Activated naive CD8-positive, alpha-beta T cell treated with anti-CD3 and anti-CD28 coated beads, Interleukin-2, amount 50 U/mL, for 24 hours (primary cell): ENCODE measurements around the gene RNF220.
A peak's percentile ranks its signal among the peaks of the same experiment; 100 is the strongest.
"Not testable (repeated sequence)": the region's sequence is repeated elsewhere in the genome, so short reads cannot be mapped to it uniquely, and the experiment has no call there.

Experiments used
- ATAC-seq: fragments of 150-1000 bp; cut with Tn5 transposase; one replicate; pipeline ENCODE4 v1.10.0; 2021
- DNase-seq: peaks from one replicate; pipeline ENCODE4 v3.0.0; 2021
- H3K27ac Mint-ChIP-seq: one replicate; pipeline ENCODE4 v1.8.0; 2021; ENCODE audit warnings: mild to moderate bottlenecking, mixed read lengths
- H3K27me3 Mint-ChIP-seq: one replicate; pipeline ENCODE4 v1.8.0; 2021; ENCODE audit warnings: mixed read lengths
- H3K36me3 Mint-ChIP-seq: one replicate; pipeline ENCODE4 v1.8.0; 2021; ENCODE audit warnings: low read depth, mixed read lengths
- H3K4me1 Mint-ChIP-seq: one replicate; pipeline ENCODE4 v1.8.0; 2021; ENCODE audit warnings: mixed read lengths
- H3K4me3 Mint-ChIP-seq: one replicate; pipeline ENCODE4 v1.8.0; 2021; ENCODE audit warnings: mild to moderate bottlenecking, moderate library complexity, mixed read lengths
- H3K9me3 Mint-ChIP-seq: one replicate; pipeline ENCODE4 v1.8.0; 2021; ENCODE audit warnings: mixed read lengths

The RNF220 gene

GRCh38 chr1:44654621-44655187 lies 249.6 kb downstream of the RNF220 start:
- Mint-ChIP-seq H3K36me3 (peaks cover 5% of the 10 kb centered on the region), H3K4me3 (no peak overlapping the region)

GRCh38 chr1:44655609-44656008 lies 250.6 kb downstream of the RNF220 start:
- H3K27ac Mint-ChIP-seq, result no peak overlapping the region
- no peaks in the 10 kb centered on the region for H3K9me3 Mint-ChIP-seq
- DNase-seq, result no peak
- H3K27me3 Mint-ChIP-seq, result no peaks in the 10 kb centered on the region
- no peak overlapping the region for H3K4me3 Mint-ChIP-seq
- H3K4me1 Mint-ChIP-seq, result no peaks in the 10 kb centered on the region
- H3K36me3 Mint-ChIP-seq, result peaks cover 3% of the 10 kb centered on the region
- ATAC-seq, result peak; percentile 21

More at GRCh38 chr1:44654621-44655187, 249.6 kb downstream of the RNF220 start:
- DNase-seq (no peak), ATAC-seq (no peak)
- no peaks in the 10 kb centered on the region for H3K4me1 Mint-ChIP-seq
- no peaks in the 10 kb centered on the region for H3K9me3 Mint-ChIP-seq
- no peaks in the 10 kb centered on the region for H3K27me3 Mint-ChIP-seq
- no peak overlapping the region for H3K27ac Mint-ChIP-seq

- Mint-ChIP-seq H3K27me3 (no peaks in the 10 kb centered on the region), H3K9me3 (no peaks in the 10 kb centered on the region), H3K4me3 (no peak overlapping the region), H3K4me1 (peaks cover 8% of the 10 kb centered on the region), H3K27ac (no peak overlapping the region), H3K36me3 (no peaks in the 10 kb centered on the region)
- DNase-seq (no peak), ATAC-seq (no peak)
Measured at GRCh38 chr1:44659566-44659965, 254.5 kb downstream of the RNF220 start.

- Mint-ChIP-seq H3K4me1 (peaks cover 14% of the 10 kb centered on the region), H3K9me3 (no peaks in the 10 kb centered on the region), H3K27ac (no peak overlapping the region), H3K36me3 (no peaks in the 10 kb centered on the region), H3K27me3 (no peaks in the 10 kb centered on the region), H3K4me3 (no peak overlapping the region)
- ATAC-seq, result no peak
- no peak for DNase-seq
Measured at GRCh38 chr1:44660176-44660575, 255.1 kb downstream of the RNF220 start.

GRCh38 chr1:44661781-44662682 lies 257.0 kb downstream of the RNF220 start:
- no peak for ATAC-seq
- Mint-ChIP-seq H3K36me3 (no peaks in the 10 kb centered on the region), H3K27me3 (no peaks in the 10 kb centered on the region), H3K4me1 (peaks cover 15% of the 10 kb centered on the region), H3K9me3 (no peaks in the 10 kb centered on the region), H3K27ac (no peak overlapping the region), H3K4me3 (no peak overlapping the region)
- no peak for DNase-seq

GRCh38 chr1:44662683-44663030 lies 257.6 kb downstream of the RNF220 start:
- H3K27me3 Mint-ChIP-seq, result no peaks in the 10 kb centered on the region
- no peak overlapping the region for H3K27ac Mint-ChIP-seq
- no peaks in the 10 kb centered on the region for H3K36me3 Mint-ChIP-seq
- DNase-seq (no peak), ATAC-seq (no peak)
- no peaks in the 10 kb centered on the region for H3K9me3 Mint-ChIP-seq
- H3K4me1 Mint-ChIP-seq, result peaks cover 15% of the 10 kb centered on the region
- H3K4me3 Mint-ChIP-seq, result no peak overlapping the region

- Mint-ChIP-seq H3K4me1 (peaks cover 15% of the 10 kb centered on the region), H3K27me3 (no peaks in the 10 kb centered on the region), H3K36me3 (no peaks in the 10 kb centered on the region), H3K9me3 (no peaks in the 10 kb centered on the region), H3K27ac (no peak overlapping the region), H3K4me3 (no peak overlapping the region)
- no peak for DNase-seq
- ATAC-seq, result no peak
Measured at GRCh38 chr1:44663417-44663816, 258.4 kb downstream of the RNF220 start.

- Mint-ChIP-seq H3K36me3 (no peaks in the 10 kb centered on the region), H3K4me3 (peak overlapping the region; percentile 13), H3K9me3 (no peaks in the 10 kb centered on the region), H3K27ac (peak overlapping the region; percentile 49), H3K27me3 (no peaks in the 10 kb centered on the region), H3K4me1 (peaks cover 15% of the 10 kb centered on the region)
- peak; percentile 91 for ATAC-seq
- peak; percentile 48 for DNase-seq
Measured at GRCh38 chr1:44664730-44665370, 259.8 kb downstream of the RNF220 start.

GRCh38 chr1:44666719-44667118 lies 261.7 kb downstream of the RNF220 start:
- peaks cover 15% of the 10 kb centered on the region for H3K4me1 Mint-ChIP-seq
- not testable (repeated sequence) for H3K4me3 Mint-ChIP-seq, ATAC-seq, H3K36me3 Mint-ChIP-seq, DNase-seq, H3K9me3 Mint-ChIP-seq, H3K27me3 Mint-ChIP-seq, H3K27ac Mint-ChIP-seq

- no peak overlapping the region for H3K27ac Mint-ChIP-seq
- H3K4me1 Mint-ChIP-seq, result peaks cover 29% of the 10 kb centered on the region
- DNase-seq (no peak), ATAC-seq (no peak)
- no peaks in the 10 kb centered on the region for H3K36me3 Mint-ChIP-seq
- no peak overlapping the region for H3K4me3 Mint-ChIP-seq
- no peaks in the 10 kb centered on the region for H3K27me3 Mint-ChIP-seq
- H3K9me3 Mint-ChIP-seq, result no peaks in the 10 kb centered on the region
Measured at GRCh38 chr1:44670751-44671640, 265.9 kb downstream of the RNF220 start.

- H3K4me1 Mint-ChIP-seq, result peaks cover 29% of the 10 kb centered on the region
- no peaks in the 10 kb centered on the region for H3K36me3 Mint-ChIP-seq
- no peaks in the 10 kb centered on the region for H3K27me3 Mint-ChIP-seq
- no peak for ATAC-seq
- H3K4me3 Mint-ChIP-seq, result no peak overlapping the region
- no peak overlapping the region for H3K27ac Mint-ChIP-seq
- no peak for DNase-seq
- H3K9me3 Mint-ChIP-seq, result no peaks in the 10 kb centered on the region
Measured at GRCh38 chr1:44672254-44672955, 267.4 kb downstream of the RNF220 start.

GRCh38 chr1:44672961-44673674 lies 268.1 kb downstream of the RNF220 start:
- H3K27me3 Mint-ChIP-seq, result no peaks in the 10 kb centered on the region
- ATAC-seq (no peak), DNase-seq (no peak)
- peaks cover 29% of the 10 kb centered on the region for H3K4me1 Mint-ChIP-seq
- no peaks in the 10 kb centered on the region for H3K9me3 Mint-ChIP-seq
- peak overlapping the region; percentile 80 for H3K4me3 Mint-ChIP-seq
- no peaks in the 10 kb centered on the region for H3K36me3 Mint-ChIP-seq
- H3K27ac Mint-ChIP-seq, result no peak overlapping the region

GRCh38 chr1:44673675-44674112 lies 268.6 kb downstream of the RNF220 start:
- Mint-ChIP-seq H3K4me1 (peaks cover 29% of the 10 kb centered on the region), H3K36me3 (no peaks in the 10 kb centered on the region), H3K4me3 (peak overlapping the region; percentile 80), H3K27ac (peak overlapping the region; percentile 86), H3K9me3 (no peaks in the 10 kb centered on the region), H3K27me3 (no peaks in the 10 kb centered on the region)
- DNase-seq (no peak), ATAC-seq (no peak)
